Upper lobe of left lung (tissue), 4 donors: ENCODE measurements around the gene EPHA4.

Experiments
- EP300 ChIP-seq, 4 donors: sonication (generic); formaldehyde crosslinking; IDR thresholded peaks; one replicate each; pipeline ENCODE4 v1.5.1; 2017; ENCODE audit warnings: antibody characterized with exemption in 4 of 4, control low read depth in 2 of 4
- POLR2A ChIP-seq, 4 donors: fragments of 450-650 bp; IDR thresholded peaks; one replicate each; pipeline ENCODE4 v1.5.1; 2016 to 2017; ENCODE audit warnings: antibody characterized with exemption in 4 of 4, mild to moderate bottlenecking in 2 of 4
- POLR2AphosphoS5 ChIP-seq, 2 donors: sonication (generic); formaldehyde crosslinking; IDR thresholded peaks; one replicate each; pipeline ENCODE4 v1.5.1; 2017; ENCODE audit warnings: antibody characterized with exemption in 2 of 2
- TF ChIP-seq, protein P1 (sequence below), 6 experiments: fragments of 450-650 bp in 4 of 6; fragments of 200-600 bp in 2 of 6; sonication (generic) in 2 of 6; IDR thresholded peaks; one replicate each; pipeline ENCODE4 v1.5.1; 2016 to 2019; ENCODE audit warnings: antibody characterized with exemption in 6 of 6

GRCh38 chr2:221533299-221533698, 38.8 kb downstream of the EPHA4 start:
- TF ChIP-seq POLR2A (IDR thresholded peaks at IDR 0.05) (no peak), POLR2AphosphoS5 (IDR thresholded peaks at IDR 0.05) (no peak), EP300 (IDR thresholded peaks at IDR 0.05) (no peak)
- TF ChIP-seq, protein P1, sequence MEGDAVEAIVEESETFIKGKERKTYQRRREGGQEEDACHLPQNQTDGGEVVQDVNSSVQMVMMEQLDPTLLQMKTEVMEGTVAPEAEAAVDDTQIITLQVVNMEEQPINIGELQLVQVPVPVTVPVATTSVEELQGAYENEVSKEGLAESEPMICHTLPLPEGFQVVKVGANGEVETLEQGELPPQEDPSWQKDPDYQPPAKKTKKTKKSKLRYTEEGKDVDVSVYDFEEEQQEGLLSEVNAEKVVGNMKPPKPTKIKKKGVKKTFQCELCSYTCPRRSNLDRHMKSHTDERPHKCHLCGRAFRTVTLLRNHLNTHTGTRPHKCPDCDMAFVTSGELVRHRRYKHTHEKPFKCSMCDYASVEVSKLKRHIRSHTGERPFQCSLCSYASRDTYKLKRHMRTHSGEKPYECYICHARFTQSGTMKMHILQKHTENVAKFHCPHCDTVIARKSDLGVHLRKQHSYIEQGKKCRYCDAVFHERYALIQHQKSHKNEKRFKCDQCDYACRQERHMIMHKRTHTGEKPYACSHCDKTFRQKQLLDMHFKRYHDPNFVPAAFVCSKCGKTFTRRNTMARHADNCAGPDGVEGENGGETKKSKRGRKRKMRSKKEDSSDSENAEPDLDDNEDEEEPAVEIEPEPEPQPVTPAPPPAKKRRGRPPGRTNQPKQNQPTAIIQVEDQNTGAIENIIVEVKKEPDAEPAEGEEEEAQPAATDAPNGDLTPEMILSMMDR (IDR thresholded peaks at IDR 0.05): no peak
